Measurements from ENCODE around the gene CAMK1. TPM values are rescaled to one million over a fixed set of nuclear protein-coding genes. Genes with fewer than 3 reads are reported as not detected.

Gene CAMK1
- total and polyA plus RNA-seq, 9 of the 15 experiments (the other 6 are each of a cell fraction or from before 2014, with no cell fraction given) = 0.23 to 10.7 (median 6.0) TPM

DNA sequence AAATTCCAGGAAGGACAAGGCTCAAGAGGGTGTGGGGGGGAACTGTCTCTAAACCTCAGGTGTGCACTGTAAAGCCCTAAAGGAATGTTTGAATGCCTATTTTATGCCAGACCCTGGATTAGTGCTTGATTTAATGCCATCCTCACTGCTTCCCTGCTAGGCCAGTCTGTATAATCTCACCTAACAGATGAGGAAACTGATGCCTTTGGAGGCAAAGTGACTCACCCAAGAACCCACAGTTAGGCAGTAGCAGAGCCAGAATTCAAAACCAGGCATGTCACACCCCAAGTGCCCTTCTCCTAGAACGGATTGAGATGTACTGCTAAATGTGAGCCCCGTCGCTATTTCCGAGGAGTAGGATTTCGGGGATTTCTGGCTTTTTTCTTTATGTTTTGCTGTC, 7.8 kb downstream of the CAMK1 start (continued):
- TF ChIP-seq, protein P1, sequence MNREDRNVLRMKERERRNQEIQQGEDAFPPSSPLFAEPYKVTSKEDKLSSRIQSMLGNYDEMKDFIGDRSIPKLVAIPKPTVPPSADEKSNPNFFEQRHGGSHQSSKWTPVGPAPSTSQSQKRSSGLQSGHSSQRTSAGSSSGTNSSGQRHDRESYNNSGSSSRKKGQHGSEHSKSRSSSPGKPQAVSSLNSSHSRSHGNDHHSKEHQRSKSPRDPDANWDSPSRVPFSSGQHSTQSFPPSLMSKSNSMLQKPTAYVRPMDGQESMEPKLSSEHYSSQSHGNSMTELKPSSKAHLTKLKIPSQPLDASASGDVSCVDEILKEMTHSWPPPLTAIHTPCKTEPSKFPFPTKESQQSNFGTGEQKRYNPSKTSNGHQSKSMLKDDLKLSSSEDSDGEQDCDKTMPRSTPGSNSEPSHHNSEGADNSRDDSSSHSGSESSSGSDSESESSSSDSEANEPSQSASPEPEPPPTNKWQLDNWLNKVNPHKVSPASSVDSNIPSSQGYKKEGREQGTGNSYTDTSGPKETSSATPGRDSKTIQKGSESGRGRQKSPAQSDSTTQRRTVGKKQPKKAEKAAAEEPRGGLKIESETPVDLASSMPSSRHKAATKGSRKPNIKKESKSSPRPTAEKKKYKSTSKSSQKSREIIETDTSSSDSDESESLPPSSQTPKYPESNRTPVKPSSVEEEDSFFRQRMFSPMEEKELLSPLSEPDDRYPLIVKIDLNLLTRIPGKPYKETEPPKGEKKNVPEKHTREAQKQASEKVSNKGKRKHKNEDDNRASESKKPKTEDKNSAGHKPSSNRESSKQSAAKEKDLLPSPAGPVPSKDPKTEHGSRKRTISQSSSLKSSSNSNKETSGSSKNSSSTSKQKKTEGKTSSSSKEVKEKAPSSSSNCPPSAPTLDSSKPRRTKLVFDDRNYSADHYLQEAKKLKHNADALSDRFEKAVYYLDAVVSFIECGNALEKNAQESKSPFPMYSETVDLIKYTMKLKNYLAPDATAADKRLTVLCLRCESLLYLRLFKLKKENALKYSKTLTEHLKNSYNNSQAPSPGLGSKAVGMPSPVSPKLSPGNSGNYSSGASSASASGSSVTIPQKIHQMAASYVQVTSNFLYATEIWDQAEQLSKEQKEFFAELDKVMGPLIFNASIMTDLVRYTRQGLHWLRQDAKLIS (CRISPR knock-in tag; IDR thresholded peaks at IDR 0.05) = no peak

- DNase-seq (ENCODE audit: extremely low read depth in 1 of 4, low spot score in 3 of 4) (no peak), FAIRE-seq (no peak), ATAC-seq (no peak)
- no peaks in the 10 kb centered on the region; the same call in 1 of the 2 replicates for H3K9me3 ChIP-seq (replicated peaks; ENCODE audit: control insufficient read depth, insufficient read depth, low read depth, low read length)
- H4K20me1 ChIP-seq (replicated peaks; ENCODE audit: control insufficient read depth, insufficient read depth, low read length) = no peaks in the 10 kb centered on the region
- no peak overlapping the region for H3K27ac ChIP-seq (ENCODE audit: extremely low read depth, low read depth, low read length)
- in situ Hi-C loops (cut with MboI) (no loop called here), intact Hi-C loops (cut with micrococcal nuclease) (no loop called here)
- BruUV-seq (replicated peaks) = no TSS peak
- no peaks in the 10 kb centered on the region for H3K27me3 ChIP-seq (ENCODE audit: control insufficient read depth in 2 of 2, insufficient read depth in 2 of 2, low read length in 2 of 2)
- no peak overlapping the region for H3K4me3 ChIP-seq
- TF ChIP-seq MEF2D (tag; conservative IDR thresholded peaks at IDR 0.05; ENCODE audit: low read depth) (no peak), ZNF316 (IDR thresholded peaks at IDR 0.05) (peak; percentile 80), TRIM28 (IDR thresholded peaks at IDR 0.05) (peak; percentile 37; the same call in 1 of the 2 replicates)
- H2AFZ ChIP-seq (ENCODE audit: low read depth, low read length) = no peak overlapping the region
- no peak overlapping the region for H3K4me2 ChIP-seq (ENCODE audit: insufficient read depth, low read length)
- ChIA-PET CTCF (ENCODE audit: low intra/inter-chr PET ratio) (no interaction called here), POLR2A (interaction anchor here (0.6 kb wide), 1 partner anchor 14 kb away, joined by 4 read pairs; no protein-coding TSS in a partner anchor)
- peaks cover 28% of the 10 kb centered on the region; the same call in 2 of the 3 replicates for H3K36me3 ChIP-seq (ENCODE audit: control insufficient read depth, insufficient read depth, low read length)
- H3K79me2 ChIP-seq (ENCODE audit: control insufficient read depth, insufficient read depth, low read length) = no peaks in the 10 kb centered on the region
- H3K9me1 ChIP-seq (ENCODE audit: control insufficient read depth, insufficient read depth, low read length) = no peaks in the 10 kb centered on the region
- peaks cover 0 to 4% of the 10 kb centered on the region in 2 experiments; a peak in 3 of 5 replicates for H3K4me1 ChIP-seq (replicated peaks in 1 of 2; ENCODE audit: control insufficient read depth in 2 of 2, insufficient read depth in 2 of 2, low read length in 2 of 2)
- H3K9ac ChIP-seq (ENCODE audit: insufficient read depth in 1 of 2, low read depth in 2 of 2, low read length in 2 of 2) = no peak overlapping the region
- 82% methylated on average over 10 of the region's 10 CpGs for WGBS (ENCODE audit: insufficient coverage, low coverage, missing lambda C conversion rate)
Observed at GRCh38 chr3:9760779-9761505, 8.8 kb downstream of the CAMK1 start.
